Activated CD4-positive, alpha-beta T cell treated with anti-CD3 and anti-CD28 coated beads for 1 hour (primary cell): ENCODE measurements around the gene CLIC2.

Experiments
- DNase-seq: peaks from one replicate; pipeline ENCODE4 v3.0.0-alpha.2; 2020

Gene CLIC2

GRCh38 chrX:155262970-155263754 lies 71.3 kb downstream of the CLIC2 start:
- no peak for DNase-seq

- no peak for DNase-seq
These were observed 74.7 kb downstream of the CLIC2 start for GRCh38 chrX:155259752-155260151.

GRCh38 chrX:155251391-155251790 lies 83.0 kb downstream of the CLIC2 start:
- no peak for DNase-seq

- DNase-seq, result no peak
These were observed 86.9 kb downstream of the CLIC2 start for GRCh38 chrX:155247497-155247896.

GRCh38 chrX:155246748-155247147 lies 87.7 kb downstream of the CLIC2 start:
- no peak for DNase-seq

- no peak for DNase-seq
These were observed 92.1 kb downstream of the CLIC2 start for GRCh38 chrX:155242300-155242699.

GRCh38 chrX:155237719-155238118 lies 96.7 kb downstream of the CLIC2 start:
- no peak for DNase-seq

GRCh38 chrX:155235891-155236290 lies 98.5 kb downstream of the CLIC2 start:
- DNase-seq, result no peak

- no peak for DNase-seq
These were observed 103.3 kb downstream of the CLIC2 start for GRCh38 chrX:155231163-155231562.
